ENCODE measurements around the gene PPM1H.

- no peak for TF ChIP-seq CTCF (conservative IDR thresholded peaks at IDR 0.05; ENCODE audit: low read length)
- no peak for TF ChIP-seq EZH2phosphoT487 (IDR thresholded peaks at IDR 0.05; ENCODE audit: borderline replicate concordance)
Observed at GRCh38 chr12:62959745-62960144, 24.8 kb upstream of the PPM1H start.

All from Loucy (cell line).